UCSD-AML1 (cell line): Measurements from ENCODE around the gene STAT5B.
"Not testable (repeated sequence)": the region's sequence is repeated elsewhere in the genome, so short reads cannot be mapped to it uniquely, and the experiment has no call there.

Experiments used
- DNase-seq: peaks from one replicate; lab custom pipeline; 2025; ENCODE audit not compliant: unreplicated experiment; lab: John Stamatoyannopoulos, UW

Gene STAT5B

DNA sequence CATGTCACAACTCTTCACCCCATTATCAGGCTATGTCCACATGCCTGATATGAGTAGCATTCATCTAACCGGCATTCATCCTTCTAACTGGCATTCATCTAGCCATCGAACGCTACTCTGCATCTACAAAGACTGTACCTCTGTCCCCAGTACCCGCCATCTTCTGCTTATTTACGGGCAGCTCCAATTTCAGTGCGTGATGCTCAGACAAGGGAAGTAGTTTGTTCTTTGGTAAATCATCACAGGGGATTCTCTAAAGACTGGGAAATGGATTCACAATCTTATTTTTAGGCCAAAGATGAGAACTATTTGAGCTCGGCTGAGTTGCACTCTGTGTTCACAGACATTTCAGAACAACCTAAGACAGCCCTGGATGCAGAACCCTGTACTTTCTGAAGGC lies 39.4 kb downstream of the STAT5B start:
- no peak for DNase-seq

DNA sequence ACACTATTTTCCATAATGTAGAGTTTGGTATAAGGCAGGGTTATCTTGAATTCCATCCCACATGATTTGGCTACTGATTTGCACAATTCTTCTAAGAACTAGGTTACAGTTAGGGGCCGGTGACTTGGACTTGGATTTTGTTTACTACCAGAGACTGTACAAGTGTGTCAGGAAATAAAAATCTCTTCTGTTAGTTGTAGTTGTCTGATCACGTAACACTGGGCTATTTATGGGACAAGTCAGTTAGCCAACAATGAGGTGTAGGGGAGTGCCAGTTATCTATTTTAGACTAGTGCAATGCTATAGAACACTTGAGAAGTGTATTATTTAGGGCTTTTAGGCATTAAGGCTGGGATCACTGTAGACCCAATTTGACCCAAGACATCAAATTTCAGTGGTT lies 42.2 kb downstream of the STAT5B start:
- no peak for DNase-seq

DNA sequence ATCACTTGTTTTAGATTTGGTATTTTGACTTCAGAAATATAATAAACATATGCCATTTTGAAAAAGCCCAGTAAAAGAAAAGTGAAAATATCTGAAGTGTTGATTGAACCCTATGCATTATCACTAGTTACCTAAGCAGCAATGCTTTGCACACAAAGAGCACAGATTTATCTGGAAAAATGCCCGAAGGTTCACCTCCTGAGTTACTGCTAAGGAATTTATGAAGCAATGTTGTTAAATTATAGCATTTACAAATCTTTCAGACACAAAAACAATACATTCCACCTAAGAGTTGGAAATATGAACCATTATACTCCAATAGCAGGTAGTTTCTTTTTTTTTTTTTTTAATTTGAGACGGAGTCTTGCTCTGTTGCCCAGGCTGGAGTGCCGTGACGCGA lies 43.0 kb downstream of the STAT5B start:
- no peak for DNase-seq

DNA sequence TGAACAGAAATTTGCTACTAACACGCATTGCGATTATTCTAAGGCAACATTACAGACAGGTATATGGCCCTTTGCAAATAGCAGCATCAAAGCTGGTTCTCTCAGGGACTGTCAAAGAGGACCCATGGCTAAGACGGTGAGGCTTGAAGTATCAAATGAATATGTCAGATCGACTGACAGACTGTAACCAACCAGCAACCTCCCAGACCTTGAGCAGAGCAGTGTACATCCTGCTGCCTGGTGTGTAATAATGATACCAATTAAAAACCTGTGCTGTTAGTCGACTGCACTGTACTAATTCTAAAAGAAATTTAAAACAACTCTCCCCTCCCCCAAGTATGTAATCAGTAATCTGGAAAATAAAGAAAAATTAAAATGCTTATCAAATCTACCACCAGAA lies 46.0 kb downstream of the STAT5B start:
- no peak for DNase-seq

DNA sequence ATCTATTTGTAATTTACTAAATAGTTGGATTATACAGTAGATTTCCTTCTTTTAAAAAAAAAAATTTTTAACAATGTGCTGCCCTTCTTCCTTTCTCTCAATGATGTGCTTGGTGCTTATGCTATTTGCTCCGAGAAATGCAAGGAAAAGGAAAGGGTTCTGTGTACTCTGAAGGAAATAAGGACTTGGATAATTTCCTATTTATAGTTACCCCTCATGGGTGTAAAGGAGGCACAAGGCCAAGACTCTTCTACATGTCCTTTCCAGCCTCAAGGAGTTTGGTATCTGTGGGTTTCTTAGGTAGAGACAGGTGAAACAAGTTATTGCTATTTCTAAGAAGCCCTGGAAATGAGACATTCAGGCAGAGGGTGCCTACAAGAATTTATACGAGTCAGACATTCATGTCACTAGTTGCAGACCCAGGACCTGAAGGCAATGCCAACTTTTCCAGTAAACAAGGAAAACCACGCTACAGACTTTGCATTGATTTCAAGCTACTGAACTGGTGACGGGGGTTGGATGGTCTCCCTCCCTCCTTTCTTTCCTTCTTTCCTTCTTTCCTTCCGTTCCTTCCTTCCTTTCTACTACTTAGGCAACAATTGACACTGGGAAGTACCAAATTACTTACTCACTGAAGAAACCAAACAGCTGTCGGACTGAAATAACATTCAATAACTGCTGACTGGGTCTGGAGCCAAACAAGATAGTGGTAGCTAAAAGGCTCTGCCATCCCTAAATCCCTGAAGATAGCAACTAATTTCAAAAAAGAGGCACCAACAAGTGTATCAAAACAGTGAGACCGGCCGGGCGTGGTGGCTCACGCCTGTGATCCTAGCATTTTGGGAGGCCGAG lies 48.1 kb downstream of the STAT5B start:
- no peak for DNase-seq

DNA sequence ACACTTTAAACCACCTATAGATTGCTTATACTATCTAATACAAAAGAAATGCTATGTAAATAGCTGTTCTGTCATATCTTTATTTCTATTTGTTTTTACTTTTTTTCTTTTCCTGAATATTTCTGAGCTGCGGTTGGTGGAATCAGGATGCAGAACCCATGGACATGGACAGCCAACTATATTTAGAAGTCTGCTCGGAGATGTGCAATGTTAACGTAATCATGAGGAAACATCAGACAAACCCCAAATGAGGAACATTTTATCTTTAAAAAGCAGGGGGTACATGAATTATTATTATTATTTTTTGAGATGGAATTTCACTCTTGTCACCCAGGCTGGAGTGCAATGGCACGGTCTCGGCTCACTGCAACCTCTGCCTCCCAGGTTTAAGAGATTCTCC lies 50.5 kb downstream of the STAT5B start:
- no peak for DNase-seq

DNA sequence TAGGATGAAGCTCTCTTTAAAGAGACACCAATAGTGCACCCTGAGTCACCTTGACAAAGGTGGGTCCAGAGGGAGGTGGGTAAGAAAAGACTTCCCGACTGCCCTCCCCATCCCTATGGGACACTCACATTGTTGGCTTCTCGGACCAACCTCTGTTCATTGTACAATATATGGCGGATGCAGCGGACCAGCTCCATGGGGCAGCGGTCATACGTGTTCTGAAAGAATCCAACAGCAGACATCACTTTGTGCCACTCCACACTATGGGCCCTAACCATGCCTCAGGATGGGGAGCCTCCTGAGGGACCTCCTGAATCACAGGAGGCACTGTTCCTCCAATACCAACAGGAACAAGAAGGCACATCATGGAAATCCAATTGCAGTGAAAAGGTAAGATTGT lies 51.5 kb downstream of the STAT5B start:
- DNase-seq, result no peak

DNA sequence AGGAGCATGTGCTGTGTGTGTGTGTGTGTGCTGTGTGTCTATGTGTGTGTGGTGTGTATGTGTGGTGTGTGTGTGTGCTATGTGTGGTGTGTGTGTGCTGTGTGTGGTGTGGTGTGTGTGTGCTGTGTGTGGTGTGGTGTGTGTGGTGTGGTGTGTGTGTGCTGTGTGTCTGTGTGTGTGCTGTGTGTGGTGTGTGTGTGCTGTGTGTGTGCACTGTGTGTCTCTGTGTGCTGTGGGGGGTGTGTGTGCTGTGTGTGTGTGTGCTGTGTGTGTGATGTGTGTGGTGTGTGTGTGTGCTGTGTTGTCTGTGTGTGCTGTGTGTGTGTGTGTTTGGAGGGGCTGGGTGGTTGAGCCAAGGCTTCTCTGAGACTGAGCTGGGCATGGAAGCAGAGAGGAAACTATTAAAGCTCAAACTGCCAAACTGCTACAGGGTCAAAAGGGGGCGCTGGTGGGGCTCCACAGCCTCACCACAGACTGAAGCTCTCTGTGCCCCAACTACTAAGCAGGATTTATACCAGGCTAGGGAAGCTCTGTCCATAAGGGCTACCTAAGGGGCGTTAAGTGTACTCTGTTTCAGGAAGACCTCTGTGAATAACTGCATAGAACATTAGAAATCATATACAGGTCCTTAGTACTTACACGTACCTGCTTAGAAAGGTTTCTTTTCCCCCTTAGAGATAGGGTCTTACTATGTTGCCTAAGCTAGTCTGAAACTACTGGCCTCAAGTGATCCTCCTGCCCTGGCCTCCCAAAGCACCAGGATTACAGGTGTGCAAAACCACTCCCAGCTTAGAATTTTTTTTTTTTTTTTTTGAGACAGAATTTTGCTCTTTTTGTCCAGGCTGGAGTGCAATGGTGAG lies 54.1 kb downstream of the STAT5B start:
- DNase-seq, result peak; percentile 60

DNA sequence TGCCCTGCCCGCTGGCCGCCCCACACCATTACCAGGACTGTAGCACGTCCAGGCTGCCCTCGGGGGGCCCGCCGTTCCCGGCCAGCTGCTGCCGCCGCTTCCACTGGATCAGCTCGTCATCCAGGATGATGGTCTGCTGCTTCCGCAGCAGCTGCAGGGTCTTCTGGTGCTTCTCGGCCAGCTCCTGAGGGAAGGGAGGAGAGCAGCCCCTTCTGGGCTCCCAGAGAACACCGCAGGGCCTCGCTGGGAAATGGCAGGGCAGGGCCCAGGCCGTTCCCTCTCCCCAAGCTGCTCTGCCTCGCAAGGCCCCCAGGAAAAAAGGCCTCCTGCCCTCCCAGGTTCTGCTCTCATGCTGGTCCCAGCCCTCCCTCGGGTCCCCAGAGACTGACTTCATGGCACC lies 56.9 kb downstream of the STAT5B start:
- not testable (repeated sequence) for DNase-seq

DNA sequence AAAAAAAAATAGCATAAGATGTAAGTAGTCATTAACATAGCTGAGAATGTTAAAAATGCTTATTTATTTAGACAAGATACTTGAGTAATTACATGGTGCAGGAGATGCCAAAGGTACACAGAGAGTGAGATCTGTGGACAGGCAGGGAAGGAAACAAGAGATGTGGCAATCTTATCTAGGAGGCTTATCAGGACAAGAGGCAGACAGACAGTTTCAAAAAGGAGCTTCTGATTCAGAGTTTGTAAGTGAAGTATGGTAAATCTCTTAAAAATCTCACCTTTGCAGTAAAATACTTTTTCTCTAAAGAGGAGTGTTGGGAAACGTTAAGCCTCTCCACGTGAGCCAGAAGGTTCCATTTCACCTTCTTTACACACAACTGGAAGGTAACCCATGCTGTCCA lies 62.0 kb downstream of the STAT5B start:
- no peak for DNase-seq

DNA sequence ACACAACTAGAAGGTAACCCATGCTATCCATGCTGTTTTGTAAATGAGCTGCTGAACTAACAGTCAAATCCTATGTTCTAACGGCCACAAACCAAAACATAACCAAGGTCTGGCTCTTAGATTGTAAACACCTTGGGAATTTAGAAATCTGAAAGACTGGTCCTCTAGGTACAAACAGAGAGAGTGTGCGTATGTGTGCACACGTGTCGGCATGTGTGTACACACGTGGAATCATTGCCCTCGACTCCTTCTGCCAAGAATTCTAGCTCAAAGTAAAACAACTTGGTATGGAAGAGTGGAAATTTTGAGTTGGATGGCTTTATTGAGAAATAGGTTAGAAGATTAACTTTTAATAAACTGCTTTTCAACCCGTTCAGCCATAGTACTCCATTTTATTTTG lies 63.8 kb downstream of the STAT5B start:
- no peak for DNase-seq

DNA sequence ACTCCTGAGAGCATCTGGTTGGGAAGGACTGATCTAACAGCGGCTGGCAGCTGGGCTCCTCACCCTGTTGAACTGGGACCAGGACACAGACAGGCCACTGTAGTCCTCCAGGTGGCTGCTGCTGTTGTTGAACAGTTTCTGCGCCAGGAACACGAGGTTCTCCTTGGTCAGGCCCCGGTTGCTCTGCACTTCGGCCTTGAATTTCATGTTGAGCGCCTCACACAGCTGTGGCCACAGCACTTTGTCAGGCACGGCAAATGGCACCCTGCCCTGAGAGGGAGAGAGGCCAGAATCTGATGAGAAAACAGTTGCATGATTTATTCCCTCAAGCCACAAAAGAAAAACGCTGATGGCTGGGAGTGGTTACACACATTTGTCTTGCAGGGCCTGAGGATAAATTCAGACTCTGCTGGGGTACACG lies 64.3 kb downstream of the STAT5B start:
- DNase-seq, result not testable (repeated sequence)

DNA sequence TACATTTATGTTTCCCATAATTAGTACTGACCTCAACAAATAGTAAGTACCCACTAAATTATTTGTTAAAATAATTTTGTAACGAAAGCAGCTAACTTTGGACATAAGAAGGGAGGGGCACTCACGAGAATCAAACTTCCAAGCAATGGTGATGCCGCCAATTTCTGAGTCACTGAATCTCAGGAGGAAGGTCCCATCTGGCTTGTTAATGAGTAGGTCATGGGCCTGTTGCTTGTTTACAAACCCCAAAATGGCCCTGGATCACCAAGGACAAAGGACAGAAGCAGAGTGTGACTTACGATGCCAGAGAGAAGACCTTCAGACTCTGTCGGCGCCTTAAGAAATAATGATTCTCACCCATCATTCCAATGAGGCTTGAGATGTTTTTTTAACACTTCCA lies 66.1 kb downstream of the STAT5B start:
- no peak for DNase-seq

DNA sequence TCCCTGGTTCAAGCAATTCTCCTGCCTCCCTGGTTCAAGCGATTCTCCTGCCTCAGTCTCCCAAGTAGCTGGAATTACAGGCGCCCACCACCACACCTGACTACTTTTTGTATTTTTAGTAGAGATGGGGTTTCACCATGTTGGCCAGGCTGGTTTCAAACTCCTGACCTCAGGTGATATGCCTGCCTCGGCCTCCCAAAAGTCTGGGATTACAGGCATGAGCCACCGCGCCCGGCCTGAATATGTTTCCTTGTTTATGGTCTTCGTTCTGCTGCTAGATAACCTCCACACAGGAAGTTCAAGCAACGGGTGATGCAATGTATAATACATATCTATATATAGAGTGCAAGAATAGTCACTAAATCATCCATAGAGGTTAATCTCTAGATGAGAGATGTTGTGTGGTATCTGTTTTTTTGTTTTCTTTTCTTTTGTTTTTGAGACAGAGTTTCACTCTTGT lies 70.0 kb downstream of the STAT5B start:
- not testable (repeated sequence) for DNase-seq

DNA sequence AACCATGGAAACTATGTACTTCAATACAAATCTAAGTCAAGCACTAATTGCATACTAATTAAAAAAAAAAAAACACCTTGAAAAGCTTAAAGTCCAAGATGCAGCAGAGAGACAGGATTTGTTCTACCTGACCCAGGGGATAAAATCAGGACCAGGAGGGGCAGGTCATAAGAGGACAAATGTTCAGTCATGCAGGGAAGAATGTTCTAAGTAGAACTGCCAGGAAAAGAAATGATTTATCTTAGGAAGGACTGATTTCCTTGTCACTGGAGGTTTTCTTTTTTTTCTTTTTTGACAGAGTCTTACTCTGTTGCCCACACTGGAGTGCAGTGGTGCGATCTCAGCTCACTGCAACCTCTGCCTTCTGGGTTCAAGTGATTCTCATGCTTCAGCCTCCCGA lies 72.8 kb downstream of the STAT5B start:
- DNase-seq, result no peak

DNA sequence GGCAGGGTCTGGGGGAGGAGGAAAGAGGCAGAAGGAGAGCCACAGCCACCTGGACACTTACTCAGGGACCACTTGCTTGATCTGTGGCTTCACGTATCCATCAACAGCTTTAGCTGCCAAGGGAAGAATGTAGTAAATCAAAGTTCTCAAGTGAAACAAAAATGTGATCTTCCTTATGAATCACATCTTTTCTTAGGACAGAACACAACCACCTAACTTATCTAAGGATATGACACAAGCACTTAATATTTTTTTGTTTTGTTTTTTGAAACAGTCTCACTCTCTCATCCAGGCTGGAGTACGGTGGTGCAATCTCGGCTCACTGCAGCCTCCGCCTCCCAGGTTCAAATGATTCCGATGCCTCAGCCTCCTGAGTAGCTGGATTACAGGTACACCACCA lies 73.5 kb downstream of the STAT5B start:
- DNase-seq, result no peak

DNA sequence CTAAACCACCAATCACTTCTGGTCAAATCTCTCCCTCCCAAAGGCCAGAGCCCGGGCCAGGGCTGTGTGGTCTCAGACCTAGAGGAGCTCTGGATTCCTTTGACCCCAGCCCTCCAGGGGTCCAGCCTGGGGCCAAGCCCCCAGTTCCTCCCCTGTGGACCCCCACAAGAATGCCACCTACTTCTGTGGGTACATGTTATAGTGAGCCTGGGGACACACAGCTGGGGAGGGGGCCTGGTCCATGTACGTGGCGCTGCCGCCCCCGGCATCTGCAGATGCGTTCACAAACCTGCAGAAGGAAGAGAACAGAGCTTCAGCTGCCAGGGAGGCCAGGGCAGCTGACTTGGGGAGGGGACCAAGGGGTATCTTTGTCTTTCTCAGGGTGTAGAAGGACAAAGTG lies 74.0 kb downstream of the STAT5B start:
- no peak for DNase-seq

DNA sequence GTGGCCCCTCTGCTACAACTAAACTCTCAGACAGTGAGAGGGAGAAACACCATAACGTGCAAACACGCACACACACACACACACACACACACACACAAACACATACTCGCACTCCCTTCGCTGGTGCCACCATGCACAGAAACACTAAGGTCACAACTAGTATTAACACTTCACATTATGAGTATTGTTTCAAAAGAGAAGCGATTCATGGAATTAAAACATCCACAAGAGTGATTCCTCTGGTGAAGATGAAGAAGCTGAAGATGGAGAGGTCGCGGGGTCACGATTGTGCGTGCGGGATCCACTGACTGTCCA lies 74.8 kb downstream of the STAT5B start:
- DNase-seq, result no peak

DNA sequence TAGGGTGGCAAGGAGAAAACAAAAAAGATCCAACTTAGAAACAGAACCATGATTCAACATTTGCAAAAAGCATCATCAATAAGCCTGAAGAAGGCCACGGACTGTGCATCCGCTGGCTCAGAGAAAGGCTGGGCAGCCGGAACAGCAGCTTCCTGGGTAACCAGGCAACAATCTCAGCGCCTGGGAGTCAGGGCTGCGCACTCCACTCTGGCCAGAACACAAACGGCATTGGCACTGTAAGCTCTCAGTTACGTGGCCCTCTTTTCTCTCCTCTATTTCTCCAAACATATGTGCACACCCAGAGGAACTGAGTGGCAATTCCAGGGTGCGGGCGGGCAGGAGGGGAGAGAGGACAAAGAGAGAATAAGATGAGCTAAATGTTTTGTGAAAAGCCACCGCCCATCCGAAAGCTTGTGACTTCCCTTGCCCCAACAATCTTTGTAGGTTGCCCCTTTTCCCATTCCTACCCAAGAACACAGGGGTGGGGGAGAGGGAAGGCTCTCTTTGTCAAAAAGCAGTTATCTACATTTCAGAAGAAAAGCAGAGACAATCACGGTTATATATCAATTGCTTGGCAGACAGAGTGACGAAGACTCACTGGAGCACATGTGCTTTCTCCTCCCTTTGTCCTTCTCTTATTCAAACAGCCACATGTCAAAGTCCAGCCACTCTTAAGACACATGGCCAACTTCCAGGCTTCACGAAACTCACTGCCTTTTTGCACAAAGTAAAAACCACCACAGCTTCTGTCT lies 75.3 kb downstream of the STAT5B start:
- DNase-seq, result peak; percentile 30

DNA sequence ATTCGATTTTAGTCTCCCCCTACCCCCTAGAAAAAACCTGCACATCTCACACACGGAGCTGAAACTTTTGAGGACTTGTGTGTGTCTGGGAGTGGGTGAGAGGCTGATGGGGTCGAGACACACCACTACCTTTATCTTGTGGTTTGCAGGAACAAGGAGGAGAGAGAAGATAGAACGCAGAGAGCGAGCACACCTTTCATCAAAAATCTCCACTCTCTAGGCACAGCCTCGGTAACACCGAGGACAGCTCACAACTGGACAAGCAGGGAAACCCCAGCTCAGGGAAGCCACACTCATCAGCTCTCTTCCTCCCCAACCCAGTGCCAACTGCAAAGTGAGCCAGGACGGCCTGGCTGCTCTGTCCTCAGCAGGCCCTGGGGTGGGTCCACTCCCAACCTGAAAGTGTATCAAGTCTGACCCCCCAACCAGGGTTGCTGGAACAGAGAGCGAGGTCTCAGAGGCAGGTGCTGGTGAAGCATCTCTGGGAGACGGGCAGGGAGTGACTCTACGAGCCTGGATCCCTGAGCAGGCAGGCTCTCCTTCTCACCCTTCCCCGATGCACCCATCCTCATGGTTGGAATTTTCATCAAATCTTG lies 76.7 kb downstream of the STAT5B start:
- no peak for DNase-seq

DNA sequence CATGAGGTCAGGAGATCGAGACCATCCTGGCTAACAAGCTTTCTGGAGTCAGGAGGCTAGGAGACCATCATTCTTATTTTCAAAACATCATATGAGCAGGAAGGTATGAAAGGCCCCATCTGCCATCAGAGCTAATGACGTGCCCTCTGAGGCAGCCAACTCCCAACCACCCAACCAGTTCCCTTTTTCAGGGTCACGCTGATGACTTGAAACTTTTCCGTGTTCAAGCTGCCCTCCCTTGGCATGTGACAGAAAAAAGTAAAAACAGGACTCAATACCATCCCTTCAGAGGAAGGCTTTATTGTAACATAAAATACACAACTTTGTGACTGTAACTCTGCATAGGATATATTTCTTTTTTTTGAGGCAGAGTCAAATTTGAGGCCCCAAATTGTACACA lies 77.3 kb downstream of the STAT5B start:
- peak; percentile 44 for DNase-seq
